ENCODE data around the gene STEEP1. TPM values are rescaled to one million over a fixed set of nuclear protein-coding genes. Genes with fewer than 3 reads are reported as not detected.

The STEEP1 gene
- total RNA-seq, 1 experiment from 2014 or later: 25.8 TPM

DNA sequence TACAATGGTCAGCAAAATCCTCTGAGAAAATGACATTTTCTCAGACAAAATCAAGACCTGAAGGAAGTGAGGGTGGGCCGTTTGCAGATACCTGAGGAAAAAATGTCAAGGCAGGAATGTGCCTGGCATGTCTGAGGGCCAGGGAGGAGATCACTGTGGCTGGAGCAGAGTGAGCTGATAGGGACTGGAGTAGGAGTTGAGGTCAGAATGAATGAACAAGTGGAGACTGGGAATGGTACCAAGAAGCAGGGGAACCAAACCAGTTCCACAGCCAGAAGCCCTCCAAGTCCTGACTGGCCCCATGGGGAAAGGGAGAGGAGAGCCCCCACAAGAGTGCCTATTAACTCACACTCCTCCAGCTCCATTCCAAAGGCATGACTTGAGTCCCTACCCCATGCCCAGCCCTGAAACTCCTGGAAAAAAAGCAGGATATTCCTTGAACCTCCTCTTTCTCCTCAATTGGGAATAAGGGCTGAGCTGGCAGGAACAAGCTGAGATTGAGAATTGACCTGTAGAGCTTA is 41.5 kb downstream of the STEEP1 start:
- TF ChIP-seq, protein P1, sequence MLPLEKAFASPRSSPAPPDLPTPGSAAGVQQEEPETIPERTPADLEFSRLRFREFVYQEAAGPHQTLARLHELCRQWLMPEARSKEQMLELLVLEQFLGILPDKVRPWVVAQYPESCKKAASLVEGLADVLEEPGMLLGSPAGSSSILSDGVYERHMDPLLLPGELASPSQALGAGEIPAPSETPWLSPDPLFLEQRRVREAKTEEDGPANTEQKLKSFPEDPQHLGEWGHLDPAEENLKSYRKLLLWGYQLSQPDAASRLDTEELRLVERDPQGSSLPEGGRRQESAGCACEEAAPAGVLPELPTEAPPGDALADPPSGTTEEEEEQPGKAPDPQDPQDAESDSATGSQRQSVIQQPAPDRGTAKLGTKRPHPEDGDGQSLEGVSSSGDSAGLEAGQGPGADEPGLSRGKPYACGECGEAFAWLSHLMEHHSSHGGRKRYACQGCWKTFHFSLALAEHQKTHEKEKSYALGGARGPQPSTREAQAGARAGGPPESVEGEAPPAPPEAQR (CRISPR knock-in tag; IDR thresholded peaks at IDR 0.05): no peak
- TF ChIP-seq, protein P2, sequence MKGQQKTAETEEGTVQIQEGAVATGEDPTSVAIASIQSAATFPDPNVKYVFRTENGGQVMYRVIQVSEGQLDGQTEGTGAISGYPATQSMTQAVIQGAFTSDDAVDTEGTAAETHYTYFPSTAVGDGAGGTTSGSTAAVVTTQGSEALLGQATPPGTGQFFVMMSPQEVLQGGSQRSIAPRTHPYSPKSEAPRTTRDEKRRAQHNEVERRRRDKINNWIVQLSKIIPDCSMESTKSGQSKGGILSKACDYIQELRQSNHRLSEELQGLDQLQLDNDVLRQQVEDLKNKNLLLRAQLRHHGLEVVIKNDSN (CRISPR knock-in tag; IDR thresholded peaks at IDR 0.05): no peak
- TF ChIP-seq HMGA2 (CRISPR knock-in tag; IDR thresholded peaks at IDR 0.05) (no peak), AFF4 (CRISPR knock-in tag; IDR thresholded peaks at IDR 0.05; ENCODE audit: borderline replicate concordance) (no peak), FOXP4 (CRISPR knock-in tag; IDR thresholded peaks at IDR 0.05) (no peak), E2F1 (CRISPR knock-in tag; IDR thresholded peaks at IDR 0.05) (no peak), ZNF671 (CRISPR knock-in tag; IDR thresholded peaks at IDR 0.05) (no peak), ZNF121 (CRISPR knock-in tag; IDR thresholded peaks at IDR 0.05) (no peak), CREM (CRISPR knock-in tag; IDR thresholded peaks at IDR 0.05) (no peak), ZNF219 (CRISPR knock-in tag; IDR thresholded peaks at IDR 0.05; ENCODE audit: borderline replicate concordance) (no peak), NR2C2 (CRISPR knock-in tag; IDR thresholded peaks at IDR 0.05) (no peak), ARID4B (CRISPR knock-in tag; IDR thresholded peaks at IDR 0.05; ENCODE audit: borderline replicate concordance) (no peak)
- TF ChIP-seq, protein P3, sequence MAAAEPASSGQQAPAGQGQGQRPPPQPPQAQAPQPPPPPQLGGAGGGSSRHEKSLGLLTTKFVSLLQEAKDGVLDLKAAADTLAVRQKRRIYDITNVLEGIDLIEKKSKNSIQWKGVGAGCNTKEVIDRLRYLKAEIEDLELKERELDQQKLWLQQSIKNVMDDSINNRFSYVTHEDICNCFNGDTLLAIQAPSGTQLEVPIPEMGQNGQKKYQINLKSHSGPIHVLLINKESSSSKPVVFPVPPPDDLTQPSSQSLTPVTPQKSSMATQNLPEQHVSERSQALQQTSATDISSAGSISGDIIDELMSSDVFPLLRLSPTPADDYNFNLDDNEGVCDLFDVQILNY (CRISPR knock-in tag; IDR thresholded peaks at IDR 0.05): no peak
- TF ChIP-seq, protein P4, sequence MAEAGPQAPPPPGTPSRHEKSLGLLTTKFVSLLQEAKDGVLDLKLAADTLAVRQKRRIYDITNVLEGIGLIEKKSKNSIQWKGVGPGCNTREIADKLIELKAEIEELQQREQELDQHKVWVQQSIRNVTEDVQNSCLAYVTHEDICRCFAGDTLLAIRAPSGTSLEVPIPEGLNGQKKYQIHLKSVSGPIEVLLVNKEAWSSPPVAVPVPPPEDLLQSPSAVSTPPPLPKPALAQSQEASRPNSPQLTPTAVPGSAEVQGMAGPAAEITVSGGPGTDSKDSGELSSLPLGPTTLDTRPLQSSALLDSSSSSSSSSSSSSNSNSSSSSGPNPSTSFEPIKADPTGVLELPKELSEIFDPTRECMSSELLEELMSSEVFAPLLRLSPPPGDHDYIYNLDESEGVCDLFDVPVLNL (CRISPR knock-in tag; IDR thresholded peaks at IDR 0.05; ENCODE audit: borderline replicate concordance, low read depth): no peak
- TF ChIP-seq, protein P5, sequence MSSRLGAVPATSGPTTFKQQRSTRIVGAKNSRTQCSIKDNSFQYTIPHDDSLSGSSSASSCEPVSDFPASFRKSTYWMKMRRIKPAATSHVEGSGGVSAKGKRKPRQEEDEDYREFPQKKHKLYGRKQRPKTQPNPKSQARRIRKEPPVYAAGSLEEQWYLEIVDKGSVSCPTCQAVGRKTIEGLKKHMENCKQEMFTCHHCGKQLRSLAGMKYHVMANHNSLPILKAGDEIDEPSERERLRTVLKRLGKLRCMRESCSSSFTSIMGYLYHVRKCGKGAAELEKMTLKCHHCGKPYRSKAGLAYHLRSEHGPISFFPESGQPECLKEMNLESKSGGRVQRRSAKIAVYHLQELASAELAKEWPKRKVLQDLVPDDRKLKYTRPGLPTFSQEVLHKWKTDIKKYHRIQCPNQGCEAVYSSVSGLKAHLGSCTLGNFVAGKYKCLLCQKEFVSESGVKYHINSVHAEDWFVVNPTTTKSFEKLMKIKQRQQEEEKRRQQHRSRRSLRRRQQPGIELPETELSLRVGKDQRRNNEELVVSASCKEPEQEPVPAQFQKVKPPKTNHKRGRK (CRISPR knock-in tag; IDR thresholded peaks at IDR 0.05; ENCODE audit: borderline replicate concordance): no peak
- TF ChIP-seq, protein P6, sequence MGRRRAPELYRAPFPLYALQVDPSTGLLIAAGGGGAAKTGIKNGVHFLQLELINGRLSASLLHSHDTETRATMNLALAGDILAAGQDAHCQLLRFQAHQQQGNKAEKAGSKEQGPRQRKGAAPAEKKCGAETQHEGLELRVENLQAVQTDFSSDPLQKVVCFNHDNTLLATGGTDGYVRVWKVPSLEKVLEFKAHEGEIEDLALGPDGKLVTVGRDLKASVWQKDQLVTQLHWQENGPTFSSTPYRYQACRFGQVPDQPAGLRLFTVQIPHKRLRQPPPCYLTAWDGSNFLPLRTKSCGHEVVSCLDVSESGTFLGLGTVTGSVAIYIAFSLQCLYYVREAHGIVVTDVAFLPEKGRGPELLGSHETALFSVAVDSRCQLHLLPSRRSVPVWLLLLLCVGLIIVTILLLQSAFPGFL (CRISPR knock-in tag; IDR thresholded peaks at IDR 0.05; ENCODE audit: borderline replicate concordance): no peak
- no peaks in the 10 kb centered on the region for H3K27me3 Mint-ChIP-seq (ENCODE audit: low read depth)
- no peak overlapping the region for H3K27ac Mint-ChIP-seq
- no peak overlapping the region for H3K4me3 Mint-ChIP-seq
- no peaks in the 10 kb centered on the region for H3K9me3 Mint-ChIP-seq
- H3K4me1 Mint-ChIP-seq: no peaks in the 10 kb centered on the region
- no peaks in the 10 kb centered on the region for H3K36me3 Mint-ChIP-seq
- ChIA-PET POLR2A (no interaction called here), CTCF (interaction anchor here (0.7 kb wide), 1 partner anchor 11 kb away, joined by 4 read pairs; no protein-coding TSS in a partner anchor)
- DNase-seq (ENCODE audit: low spot score) (no peak), ATAC-seq (no peak)
